AG09319 (cell line): ENCODE results near the gene OR13H1.
"Not testable (repeated sequence)": the region's sequence is repeated elsewhere in the genome, so short reads cannot be mapped to it uniquely, and the experiment has no call there.

ENCODE experiments used
- DNase-seq: peaks from one replicate; pipeline ENCODE4 v3.0.0-alpha.2; 2010; ENCODE audit warnings: low read depth; ENCODE audit errors: extremely low read depth
- CTCF ChIP-seq: IDR thresholded peaks from 2 replicates; pipeline ENCODE4 v1.5.1; 2011; ENCODE audit warnings: low read depth, mild to moderate bottlenecking, inconsistent platforms, low read length, moderate library complexity

The OR13H1 gene

GRCh38 chrX:131564553-131565229, 20.8 kb downstream of the OR13H1 start:
- no peak for DNase-seq
- no peak for TF ChIP-seq CTCF

- DNase-seq, result no peak
- no peak for TF ChIP-seq CTCF
Observed at GRCh38 chrX:131565909-131566308, 22.0 kb downstream of the OR13H1 start.

- DNase-seq, result no peak
- TF ChIP-seq CTCF, result no peak
Observed at GRCh38 chrX:131571348-131571747, 27.5 kb downstream of the OR13H1 start.

- no peak for DNase-seq
- TF ChIP-seq CTCF, result no peak
Observed at GRCh38 chrX:131572372-131573014, 28.6 kb downstream of the OR13H1 start.

- TF ChIP-seq CTCF, result no peak
- no peak for DNase-seq
Observed at GRCh38 chrX:131577413-131577812, 33.5 kb downstream of the OR13H1 start.

- no peak for TF ChIP-seq CTCF
- DNase-seq, result no peak
Observed at GRCh38 chrX:131577999-131578734, 34.3 kb downstream of the OR13H1 start.

GRCh38 chrX:131578735-131579367, 35.0 kb downstream of the OR13H1 start:
- DNase-seq, result not testable (repeated sequence)
